HG03378 (cell line): Measurements from ENCODE around the gene BTNL2.
A peak's percentile ranks its signal among the peaks of the same experiment; 100 is the strongest.

ENCODE experiments used
- ATAC-seq: cut with Tn5 transposase; IDR thresholded peaks from one replicate; pipeline ENCODE4 v1.9.1; 2021; ENCODE audit warnings: mild to moderate bottlenecking, moderate library complexity; ENCODE audit not compliant: unreplicated experiment

BTNL2 gene

GRCh38 chr6:32416036-32416435 lies 9.1 kb upstream of the BTNL2 start:
- no peak for ATAC-seq

GRCh38 chr6:32415521-32416019 lies 8.6 kb upstream of the BTNL2 start:
- ATAC-seq: no peak

DNA sequence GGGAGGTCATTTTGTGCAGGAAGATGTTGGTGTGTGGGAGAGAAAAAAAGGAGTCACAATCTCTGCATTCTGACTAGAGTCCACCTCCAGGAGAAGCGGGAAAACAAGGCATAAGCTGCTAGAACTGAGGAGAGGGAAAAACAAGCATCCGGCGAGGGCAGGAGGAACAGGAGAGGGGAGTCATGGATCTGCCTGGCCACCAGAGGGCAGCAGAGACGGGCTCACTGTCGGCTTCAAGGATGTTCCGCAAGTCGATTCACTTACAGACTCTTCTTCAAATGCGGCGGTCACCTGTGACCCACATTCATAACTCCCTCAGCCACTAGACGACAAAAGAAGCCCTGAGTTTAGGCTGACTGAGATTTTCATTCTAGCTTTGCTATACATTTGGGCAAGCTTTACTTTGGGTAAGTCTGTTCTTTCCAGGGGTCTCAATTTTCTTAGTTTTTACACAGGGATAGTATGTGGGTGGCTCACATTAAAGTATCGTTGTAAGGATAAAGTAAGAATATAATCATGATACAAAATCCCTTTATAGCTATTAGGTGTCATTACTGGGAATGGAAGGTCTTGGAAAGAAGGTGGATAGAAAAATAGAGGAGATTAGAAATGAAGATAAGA lies 6.6 kb upstream of the BTNL2 start:
- no peak for ATAC-seq

- ATAC-seq: no peak
Measured at GRCh38 chr6:32411566-32412327, 4.8 kb upstream of the BTNL2 start.

- ATAC-seq: no peak
Measured at GRCh38 chr6:32410906-32411305, 3.9 kb upstream of the BTNL2 start.

DNA sequence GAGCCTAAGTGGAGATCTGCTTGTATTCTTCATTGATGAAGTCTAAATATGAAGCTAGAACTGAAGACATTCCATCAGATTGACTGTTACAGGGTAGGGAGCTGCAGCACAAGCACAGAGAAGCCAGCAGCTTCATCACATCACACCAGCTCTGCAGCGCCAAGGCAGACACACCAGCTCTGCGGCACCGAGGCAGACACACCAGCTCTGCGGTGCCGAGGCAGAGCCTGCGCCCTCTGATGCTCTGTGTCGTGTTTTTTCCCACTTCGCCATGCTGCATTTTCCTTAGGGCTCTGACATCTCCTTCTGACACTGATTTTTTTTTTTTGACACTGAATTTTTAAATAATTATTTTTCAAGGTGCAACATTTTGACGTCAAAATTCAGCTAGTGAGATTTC lies 784 bp downstream of the BTNL2 start:
- no peak for ATAC-seq

DNA sequence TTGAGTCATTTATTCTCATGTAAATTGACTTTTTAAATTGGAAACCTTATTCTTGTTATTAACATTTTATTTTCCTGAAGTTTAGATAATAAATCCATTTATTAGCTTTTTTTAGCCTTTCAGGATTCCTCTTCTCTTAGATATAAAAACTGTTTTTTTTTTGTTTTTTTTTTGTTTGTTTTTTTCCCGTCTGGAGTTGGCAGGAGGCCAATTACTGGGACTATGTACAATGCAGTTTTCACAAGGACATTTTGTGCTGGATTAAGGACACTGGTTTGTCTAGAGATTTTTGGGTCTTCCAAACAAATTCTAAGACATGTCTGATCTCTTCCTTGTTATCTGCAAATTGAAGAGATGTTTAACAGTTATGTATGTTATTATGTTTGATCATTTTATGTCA lies 1.3 kb downstream of the BTNL2 start:
- no peak for ATAC-seq

DNA sequence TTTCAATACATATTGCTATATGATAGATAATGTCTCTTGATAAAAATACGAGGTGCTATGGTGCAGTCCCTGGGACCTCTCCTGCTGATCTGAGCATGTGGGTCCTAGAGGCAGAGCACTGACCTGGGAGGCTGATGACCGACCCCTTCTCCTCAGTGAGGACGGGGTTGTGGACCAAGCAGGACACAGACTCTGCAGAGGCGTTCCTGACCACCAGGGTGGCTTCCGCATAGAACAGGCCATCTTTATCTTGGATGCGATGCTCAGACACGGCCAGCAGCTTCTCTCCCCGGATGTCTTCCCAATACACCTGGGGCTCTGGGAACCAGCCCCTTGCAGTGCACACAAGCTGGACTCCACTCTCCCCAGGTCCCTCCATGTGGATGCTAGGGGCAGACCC lies 4.2 kb downstream of the BTNL2 start:
- ATAC-seq: no peak

DNA sequence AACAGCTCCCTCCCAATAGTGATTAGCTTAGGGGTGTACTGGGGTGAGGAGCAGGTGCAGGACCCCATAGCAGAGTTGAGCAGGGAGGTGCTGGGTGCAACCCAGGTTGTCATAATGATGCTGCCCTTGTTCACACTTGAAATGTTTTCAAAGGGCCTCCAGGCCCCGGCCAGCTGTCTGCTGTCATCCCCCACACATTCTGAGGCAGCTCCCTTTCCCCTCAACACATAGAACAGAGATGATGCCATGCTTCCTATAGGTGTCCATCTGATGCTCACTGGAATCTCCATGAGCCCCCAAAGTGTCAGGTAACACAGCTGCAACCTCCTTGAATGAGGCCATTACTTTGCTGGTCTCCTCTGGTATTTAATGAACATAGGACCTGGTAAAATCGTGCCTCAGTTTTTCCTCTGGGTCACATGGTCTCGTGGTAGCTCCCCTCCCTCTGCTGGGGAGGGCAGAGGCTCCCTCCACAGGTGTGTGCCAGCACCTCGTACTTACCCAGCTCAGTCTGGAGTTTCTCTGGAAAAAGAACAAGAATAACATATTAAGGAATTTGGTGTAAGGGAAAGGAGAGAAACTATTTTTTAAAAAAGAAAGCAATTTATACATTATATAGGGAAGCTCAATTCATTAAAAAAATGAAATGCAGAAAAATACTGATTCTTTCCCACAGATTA lies 5.6 kb downstream of the BTNL2 start:
- no peak for ATAC-seq

DNA sequence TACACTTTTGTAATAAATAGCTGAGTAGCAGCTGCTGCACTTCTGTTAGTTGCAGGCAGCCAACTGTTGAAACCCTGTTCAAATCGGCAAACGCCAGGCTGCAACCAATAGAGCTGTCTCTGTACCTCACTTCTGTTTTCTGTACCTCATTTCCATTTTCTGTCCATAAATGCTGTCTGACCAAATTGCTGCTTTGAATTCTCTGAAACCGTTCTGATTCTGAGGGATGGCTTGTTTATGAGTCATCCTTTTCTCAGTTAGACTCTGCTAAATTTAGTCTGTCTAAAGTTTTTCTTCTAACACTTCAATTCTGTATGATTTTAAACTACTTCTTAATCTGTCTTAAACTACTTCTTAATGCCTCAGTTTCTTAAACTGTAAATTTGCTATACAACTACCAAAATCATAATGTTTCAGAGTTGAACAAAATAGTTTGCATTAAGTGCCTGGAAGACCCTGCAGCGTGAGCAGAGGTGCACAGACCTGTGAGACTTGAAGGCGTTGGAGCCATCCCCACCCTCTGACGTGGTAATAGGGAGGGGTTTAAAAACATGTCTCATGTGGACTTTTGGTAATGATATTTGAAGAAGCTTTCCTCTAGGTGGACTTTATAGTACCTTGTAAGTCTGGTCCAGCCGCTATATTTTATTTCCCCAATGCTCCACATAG lies 9.6 kb downstream of the BTNL2 start:
- ATAC-seq: peak; percentile 70

- no peak for ATAC-seq
Measured at GRCh38 chr6:32396028-32396427, 11.0 kb downstream of the BTNL2 start.

GRCh38 chr6:32393665-32394420 lies 13.1 kb downstream of the BTNL2 start:
- ATAC-seq: no peak

GRCh38 chr6:32391505-32391904 lies 15.5 kb downstream of the BTNL2 start:
- ATAC-seq: no peak

DNA sequence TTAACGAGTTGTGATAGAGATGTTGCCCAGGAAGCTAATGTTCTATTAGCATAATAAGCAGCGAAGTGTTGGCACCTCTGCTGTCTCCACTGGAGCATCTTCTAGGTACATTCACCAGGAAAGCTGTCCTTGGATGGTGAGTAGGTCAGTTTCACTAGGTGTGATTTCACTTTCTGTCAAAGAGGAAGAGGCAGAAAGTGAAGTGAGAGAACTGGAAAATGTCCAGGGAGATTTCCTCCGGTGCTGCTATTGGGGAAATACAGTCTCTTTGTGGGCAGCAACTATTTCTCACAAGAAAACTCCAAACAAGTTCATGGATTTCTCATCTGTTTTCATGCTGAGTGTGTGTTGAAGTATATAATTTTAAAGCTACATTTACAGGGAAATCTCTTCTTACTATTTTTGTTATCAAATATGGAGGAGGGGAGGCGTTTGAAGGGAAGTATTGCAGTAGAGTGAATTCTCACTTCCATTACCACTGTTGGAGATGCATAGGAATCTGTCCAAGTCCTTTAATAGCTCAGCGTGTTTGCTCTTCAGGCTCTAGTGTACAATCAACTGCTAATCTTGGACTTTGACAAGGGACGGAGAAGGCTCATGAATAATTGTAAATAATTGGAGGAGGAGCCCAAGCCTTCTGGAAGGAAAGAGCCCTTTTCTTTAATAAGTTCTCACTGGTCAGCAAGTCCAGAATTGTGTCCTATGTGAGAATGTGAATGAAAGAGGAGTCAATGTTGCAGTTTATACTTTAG lies 19.2 kb downstream of the BTNL2 start:
- no peak for ATAC-seq

DNA sequence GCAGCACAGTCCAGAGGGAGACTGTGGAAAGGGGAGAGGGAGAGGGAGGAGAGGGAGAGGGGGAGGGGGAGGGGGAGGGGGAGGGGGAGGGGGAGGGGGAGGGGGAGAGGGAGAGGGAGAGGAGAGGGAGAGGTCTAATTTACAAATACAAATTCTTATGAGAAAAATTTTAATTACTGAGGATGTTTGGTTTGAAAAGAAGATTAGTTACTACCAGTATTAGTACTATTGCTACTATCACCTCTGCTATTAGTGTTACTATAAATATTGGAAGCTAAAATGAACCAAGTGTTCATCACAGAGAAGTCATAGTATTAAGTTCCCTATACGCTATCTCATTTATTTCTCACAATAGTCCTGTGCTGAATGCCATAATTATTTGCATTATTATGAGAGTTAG lies 20.9 kb downstream of the BTNL2 start:
- no peak for ATAC-seq

DNA sequence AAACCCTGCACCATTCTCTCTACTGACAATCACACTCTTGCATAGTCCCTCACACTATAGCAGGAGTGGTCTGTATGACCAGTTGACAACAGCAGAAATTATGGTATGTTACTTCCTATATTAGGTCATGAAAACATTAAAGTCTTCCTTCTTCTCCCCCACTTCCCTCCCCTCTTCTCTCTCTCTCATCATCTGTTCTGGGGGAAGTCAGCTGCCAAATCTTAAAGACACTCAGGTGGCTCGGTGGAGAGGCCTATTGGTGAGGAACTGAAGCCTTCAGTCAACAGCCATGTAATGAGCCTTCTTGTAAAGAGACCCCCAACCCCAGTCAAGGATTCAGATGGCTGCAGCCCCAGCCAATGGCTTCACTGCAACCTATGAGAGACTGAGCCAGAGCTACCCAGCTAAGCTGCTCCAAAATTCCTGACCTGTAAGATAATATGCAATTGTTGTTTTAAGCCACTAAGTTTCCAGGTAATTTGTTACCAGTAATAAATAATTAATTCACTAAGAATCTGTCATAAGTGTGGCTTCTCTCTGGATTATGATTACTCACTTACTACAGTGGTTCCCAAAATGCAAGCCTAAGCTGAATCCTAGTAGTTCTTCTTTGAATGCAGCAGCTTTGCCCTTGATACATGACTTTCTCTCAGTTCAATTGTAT lies 24.1 kb downstream of the BTNL2 start:
- ATAC-seq: no peak

DNA sequence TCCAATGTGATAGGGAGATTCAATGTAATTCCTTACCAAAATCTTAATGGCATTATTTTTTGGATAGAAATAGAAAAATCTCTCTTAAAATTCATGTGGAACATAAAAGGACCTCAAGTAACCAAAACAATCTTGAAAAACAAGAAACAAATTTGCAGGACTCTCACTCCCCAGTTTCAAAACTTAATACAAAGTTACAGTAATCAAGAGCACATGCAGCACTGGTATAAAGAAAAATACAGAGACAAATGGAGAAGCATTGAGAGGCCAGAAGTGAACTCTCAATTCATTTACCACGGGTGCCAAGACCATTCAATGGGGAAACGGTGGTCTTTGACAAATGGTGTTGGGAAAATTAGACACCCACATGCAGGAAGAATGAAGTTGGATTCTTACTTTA lies 27.4 kb downstream of the BTNL2 start:
- ATAC-seq: no peak

GRCh38 chr6:32375739-32376529 lies 31.0 kb downstream of the BTNL2 start:
- ATAC-seq: no peak

GRCh38 chr6:32371803-32372202 lies 35.2 kb downstream of the BTNL2 start, which contains the start of gene TSBP1:
Gene TSBP1, minus strand, starts transcription at chr6:32371903. Its CDS starts 197 bp downstream, at chr6:32371706.
- no peak for ATAC-seq
